ENCODE results near the gene PFKFB3.
"Not testable (repeated sequence)": the region's sequence is repeated elsewhere in the genome, so short reads cannot be mapped to it uniquely, and the experiment has no call there.

Gene PFKFB3

DNA sequence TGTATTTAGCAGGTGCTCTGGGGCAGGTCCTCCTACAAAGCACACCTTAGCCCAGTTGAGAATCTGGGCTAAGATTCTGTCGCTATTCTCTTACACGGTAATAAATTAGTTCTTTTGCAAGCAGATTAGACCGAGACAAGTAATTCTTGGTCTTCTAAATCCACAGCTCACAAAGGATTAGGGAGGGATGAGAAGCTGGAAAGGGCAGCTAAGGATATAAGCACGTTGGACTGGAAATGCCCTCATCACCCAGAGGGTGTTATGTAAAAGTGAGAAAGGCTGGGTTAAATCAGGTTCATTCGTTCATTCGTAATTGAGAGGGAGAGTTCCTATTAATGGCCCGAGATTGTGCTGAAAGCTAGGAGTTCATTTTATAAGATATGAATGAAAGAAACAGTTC is 41.8 kb downstream of the PFKFB3 start:
- H3K9me3 Mint-ChIP-seq, result no peaks in the 10 kb centered on the region
- DNase-seq (ENCODE audit: low spot score in 2 of 2), result no peak

DNA sequence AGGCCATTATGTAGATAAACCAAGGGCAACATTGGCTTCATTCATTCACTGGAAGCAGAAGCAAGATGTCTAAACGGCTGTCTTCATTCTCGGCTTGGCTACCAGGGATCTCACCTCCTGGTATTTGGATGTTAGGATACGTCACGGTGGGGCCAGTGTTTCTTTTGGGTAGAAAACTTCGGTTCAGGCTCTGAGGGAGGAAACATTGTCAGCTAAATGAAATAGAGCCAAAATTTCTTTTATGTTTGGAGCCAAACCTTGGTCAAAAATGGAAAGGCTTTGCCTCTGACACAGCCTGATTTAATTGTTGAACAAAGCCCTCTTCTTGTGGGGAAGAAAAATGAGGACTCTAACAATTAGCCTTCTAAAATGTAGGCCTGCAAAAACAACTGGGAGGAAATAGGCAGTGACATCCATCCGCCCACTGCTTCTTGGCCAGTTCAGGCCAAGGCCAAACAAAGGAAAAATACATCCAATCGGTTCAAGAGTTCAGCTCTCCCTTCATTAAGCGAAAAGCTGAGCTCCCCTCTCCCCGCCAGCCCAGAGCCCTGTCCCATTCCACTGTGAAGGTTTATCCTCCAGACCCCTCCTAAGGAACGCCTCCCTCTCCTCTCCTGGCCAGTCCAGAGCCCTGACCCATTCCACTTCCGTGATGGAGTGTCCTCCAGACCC is 44.4 kb downstream of the PFKFB3 start:
- ATAC-seq (no peak), DNase-seq (ENCODE audit: low spot score in 2 of 2) (no peak)
- Mint-ChIP-seq H3K4me3 (no peak overlapping the region), H3K36me3 (peaks cover 57% of the 10 kb centered on the region), H3K4me1 (peaks cover 10% of the 10 kb centered on the region), H3K27ac (no peak overlapping the region), H3K9me3 (no peaks in the 10 kb centered on the region)

More for the DNA sequence above, 41.8 kb downstream of the PFKFB3 start:
- ATAC-seq, result no peak
- peaks cover 84% of the 10 kb centered on the region for H3K36me3 Mint-ChIP-seq
- H3K4me1 Mint-ChIP-seq, result peaks cover 9% of the 10 kb centered on the region
- H3K27ac Mint-ChIP-seq, result no peak overlapping the region
- H3K4me3 Mint-ChIP-seq, result no peak overlapping the region

DNA sequence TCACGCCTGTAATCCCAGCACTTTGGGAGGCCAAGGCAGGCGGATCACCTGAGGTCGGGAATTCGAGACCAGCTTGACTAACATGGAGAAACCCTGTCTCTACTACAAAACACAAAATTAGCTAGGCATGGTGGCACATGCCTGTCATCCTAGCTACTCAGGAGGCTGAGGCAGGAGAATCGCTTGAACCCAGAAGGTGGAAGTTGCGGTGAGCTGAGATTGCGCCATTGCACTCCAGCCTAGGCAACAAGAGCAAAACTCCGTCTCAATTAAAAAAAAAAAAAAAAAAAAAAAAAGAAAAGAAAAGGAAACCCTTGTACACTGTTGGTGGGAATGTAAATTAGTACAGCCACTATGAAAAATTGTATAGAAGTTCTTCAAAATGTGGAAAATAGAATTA is 46.2 kb downstream of the PFKFB3 start:
- peaks cover 14% of the 10 kb centered on the region for H3K4me1 Mint-ChIP-seq
- not testable (repeated sequence) for H3K27ac Mint-ChIP-seq; DNase-seq (ENCODE audit: low spot score in 2 of 2); ATAC-seq; H3K4me3 Mint-ChIP-seq; H3K9me3 Mint-ChIP-seq
- peaks cover 48% of the 10 kb centered on the region for H3K36me3 Mint-ChIP-seq

DNA sequence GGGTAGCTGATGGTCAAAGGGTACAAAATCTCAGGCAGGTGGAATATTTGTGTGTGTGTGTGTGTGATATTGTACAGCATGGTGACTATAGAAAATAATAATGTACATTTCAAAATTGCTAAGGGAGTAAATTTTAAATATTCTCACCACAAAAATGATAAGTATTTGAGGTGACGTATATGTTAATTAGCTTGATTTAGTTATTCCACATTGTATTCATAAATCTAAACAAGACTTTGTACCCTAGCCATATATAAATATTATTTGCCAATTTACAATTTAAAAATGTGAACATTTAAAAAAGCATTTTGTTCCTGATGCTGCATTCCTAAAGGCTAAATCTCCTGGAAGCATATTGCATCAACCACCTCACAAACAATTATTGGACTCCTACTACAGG is 47.0 kb downstream of the PFKFB3 start:
- peaks cover 14% of the 10 kb centered on the region for H3K4me1 Mint-ChIP-seq
- H3K4me3 Mint-ChIP-seq, result no peak overlapping the region
- DNase-seq (ENCODE audit: low spot score in 2 of 2) (no peak), ATAC-seq (no peak)
- peaks cover 42% of the 10 kb centered on the region for H3K36me3 Mint-ChIP-seq
- no peaks in the 10 kb centered on the region for H3K9me3 Mint-ChIP-seq
- no peak overlapping the region for H3K27ac Mint-ChIP-seq

DNA sequence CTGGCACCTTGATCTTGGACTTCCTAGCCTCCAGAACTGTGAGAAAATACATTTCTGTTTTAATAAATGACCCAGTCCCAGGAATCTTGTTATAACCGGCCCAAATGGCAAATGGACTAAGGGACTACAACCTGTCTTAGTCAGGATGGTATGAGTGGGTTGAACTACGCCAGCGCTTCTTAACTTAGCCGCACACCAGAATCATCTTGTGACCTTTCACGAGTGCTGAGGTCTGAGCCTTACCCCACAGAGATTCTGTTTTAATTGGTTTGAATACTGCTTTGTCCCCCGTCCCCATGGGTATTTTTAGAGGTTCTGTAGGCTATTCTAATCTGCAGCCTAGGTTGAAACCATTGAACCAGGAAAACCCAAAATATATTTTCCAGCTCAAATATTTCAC is 48.0 kb downstream of the PFKFB3 start:
- ATAC-seq (no peak), DNase-seq (ENCODE audit: low spot score in 2 of 2) (no peak)
- peak overlapping the region; percentile 4 for H3K27ac Mint-ChIP-seq
- H3K4me1 Mint-ChIP-seq, result peaks cover 14% of the 10 kb centered on the region
- no peaks in the 10 kb centered on the region for H3K9me3 Mint-ChIP-seq
- H3K4me3 Mint-ChIP-seq, result no peak overlapping the region
- peaks cover 45% of the 10 kb centered on the region for H3K36me3 Mint-ChIP-seq

DNA sequence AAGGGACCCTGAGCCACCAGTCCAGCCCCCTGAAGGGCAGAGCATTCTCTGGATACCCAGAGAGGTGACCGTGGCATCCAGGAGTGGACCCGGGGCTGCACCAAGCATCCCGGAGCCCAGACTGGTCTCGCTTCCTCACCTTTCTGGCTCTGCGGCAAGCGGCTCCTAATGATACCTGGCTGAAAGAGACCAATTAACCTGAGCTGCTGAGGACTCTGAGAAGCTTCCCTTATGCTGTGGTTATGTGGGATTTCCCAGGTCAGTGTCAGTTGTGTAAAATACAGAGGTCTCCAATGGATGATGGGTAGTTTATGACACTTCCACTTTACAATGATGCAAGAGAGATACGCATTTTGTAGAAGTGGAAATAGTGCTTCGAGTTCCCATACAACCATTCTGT is 51.5 kb downstream of the PFKFB3 start:
- no peak for ATAC-seq
- Mint-ChIP-seq H3K9me3 (peaks cover 4% of the 10 kb centered on the region), H3K4me3 (no peak overlapping the region), H3K4me1 (peaks cover 8% of the 10 kb centered on the region), H3K36me3 (peaks cover 34% of the 10 kb centered on the region), H3K27ac (no peak overlapping the region)
- DNase-seq (ENCODE audit: low spot score in 2 of 2), result no peak

DNA sequence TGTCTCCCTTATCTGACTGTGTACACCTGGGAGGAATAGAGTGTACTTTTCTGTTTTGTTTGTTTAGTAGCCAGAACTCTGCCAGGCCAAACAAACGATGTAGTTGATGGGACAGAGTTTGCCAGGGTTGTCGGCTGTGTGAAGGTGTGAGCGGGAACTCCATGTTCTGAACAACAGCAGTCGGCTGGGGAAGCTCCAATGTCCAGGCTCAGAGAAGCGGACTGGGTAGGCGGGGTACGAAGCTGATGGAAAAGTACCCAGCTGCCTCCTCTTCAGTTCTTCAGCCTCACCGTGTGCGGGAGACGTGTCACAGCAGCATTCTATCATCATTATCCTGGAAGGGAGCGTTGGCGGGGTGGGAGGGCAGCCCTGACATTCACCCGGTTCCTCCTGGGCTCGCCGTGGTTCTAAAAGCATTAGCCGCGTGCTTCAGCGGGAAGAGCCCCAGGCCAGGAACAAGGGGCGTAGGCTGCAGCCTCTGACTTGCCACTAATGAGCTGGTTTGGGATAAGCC is 52.9 kb downstream of the PFKFB3 start:
- Mint-ChIP-seq H3K27ac (no peak overlapping the region), H3K36me3 (peaks cover 34% of the 10 kb centered on the region), H3K4me1 (peaks cover 8% of the 10 kb centered on the region), H3K4me3 (no peak overlapping the region), H3K9me3 (peaks cover 9% of the 10 kb centered on the region)
- DNase-seq (ENCODE audit: low spot score in 2 of 2) (no peak), ATAC-seq (no peak)

DNA sequence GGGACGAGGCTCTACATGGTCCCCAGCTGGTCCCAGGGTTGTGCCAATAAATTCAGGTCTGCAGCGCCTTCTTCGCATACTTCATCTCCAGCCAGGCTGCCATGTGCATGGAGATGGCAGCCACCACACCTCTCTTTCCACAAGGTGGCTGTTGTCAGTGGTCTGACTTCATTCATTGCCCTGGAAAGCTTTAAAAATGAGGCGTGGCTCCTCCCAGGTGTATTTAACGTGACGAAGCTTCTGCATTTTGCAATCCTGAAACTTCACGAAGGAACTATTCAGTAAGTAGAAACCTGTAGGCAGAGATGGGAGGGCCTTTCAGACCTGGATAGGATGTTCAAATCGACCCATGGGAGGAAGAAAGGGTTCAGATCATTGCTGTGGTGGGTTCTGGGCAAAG is 53.7 kb downstream of the PFKFB3 start:
- no peak for ATAC-seq
- H3K36me3 Mint-ChIP-seq, result peaks cover 34% of the 10 kb centered on the region
- DNase-seq (ENCODE audit: low spot score in 2 of 2), result no peak
- H3K27ac Mint-ChIP-seq, result peak overlapping the region; percentile 67
- no peak overlapping the region for H3K4me3 Mint-ChIP-seq
- peaks cover 9% of the 10 kb centered on the region for H3K9me3 Mint-ChIP-seq
- H3K4me1 Mint-ChIP-seq, result peaks cover 5% of the 10 kb centered on the region

DNA sequence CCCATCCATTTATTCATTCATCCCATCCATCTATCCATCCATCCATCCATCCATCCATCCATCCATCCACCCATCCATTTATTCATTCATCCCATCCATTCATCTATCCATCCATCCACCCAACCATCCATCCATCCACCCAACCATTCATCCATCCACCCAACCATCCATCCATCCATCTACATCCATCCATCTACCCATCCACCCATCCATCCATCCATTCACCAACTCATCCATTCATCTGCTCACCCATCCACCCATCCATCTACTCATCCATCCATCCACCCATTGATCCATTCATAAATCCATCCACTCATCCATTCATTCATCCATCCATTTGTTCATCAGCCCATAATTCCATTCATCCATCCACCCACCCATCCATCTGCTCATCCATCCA is 56.4 kb downstream of the PFKFB3 start:
- Mint-ChIP-seq H3K9me3 (peaks cover 9% of the 10 kb centered on the region), H3K4me3 (no peak overlapping the region), H3K27ac (no peak overlapping the region), H3K36me3 (peaks cover 26% of the 10 kb centered on the region), H3K4me1 (no peaks in the 10 kb centered on the region)
- ATAC-seq (no peak), DNase-seq (ENCODE audit: low spot score in 2 of 2) (no peak)

DNA sequence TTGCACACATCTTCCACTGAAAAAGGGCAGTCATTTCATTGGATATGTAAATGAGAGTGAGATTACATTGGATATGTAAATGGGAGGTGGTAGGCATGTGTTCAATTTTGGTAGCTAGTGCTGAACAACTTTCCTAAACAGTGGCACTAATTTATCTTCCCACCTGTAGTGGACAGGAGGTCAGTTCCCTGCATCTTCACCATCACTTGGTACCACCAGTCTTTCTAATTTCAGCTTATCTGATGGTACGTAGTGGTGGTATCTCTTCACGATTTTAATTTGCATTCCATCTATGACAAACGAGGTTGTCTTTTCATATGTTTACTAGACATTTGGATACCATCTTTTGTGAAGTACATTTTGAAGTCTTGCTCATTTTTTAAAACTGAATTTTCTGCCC is 58.1 kb downstream of the PFKFB3 start:
- DNase-seq (ENCODE audit: low spot score in 2 of 2) (no peak), ATAC-seq (no peak)
- peaks cover 9% of the 10 kb centered on the region for H3K9me3 Mint-ChIP-seq
- H3K36me3 Mint-ChIP-seq, result peaks cover 13% of the 10 kb centered on the region
- peaks cover under 1% of the 10 kb centered on the region for H3K4me1 Mint-ChIP-seq
- H3K4me3 Mint-ChIP-seq, result no peak overlapping the region
- H3K27ac Mint-ChIP-seq, result no peak overlapping the region

DNA sequence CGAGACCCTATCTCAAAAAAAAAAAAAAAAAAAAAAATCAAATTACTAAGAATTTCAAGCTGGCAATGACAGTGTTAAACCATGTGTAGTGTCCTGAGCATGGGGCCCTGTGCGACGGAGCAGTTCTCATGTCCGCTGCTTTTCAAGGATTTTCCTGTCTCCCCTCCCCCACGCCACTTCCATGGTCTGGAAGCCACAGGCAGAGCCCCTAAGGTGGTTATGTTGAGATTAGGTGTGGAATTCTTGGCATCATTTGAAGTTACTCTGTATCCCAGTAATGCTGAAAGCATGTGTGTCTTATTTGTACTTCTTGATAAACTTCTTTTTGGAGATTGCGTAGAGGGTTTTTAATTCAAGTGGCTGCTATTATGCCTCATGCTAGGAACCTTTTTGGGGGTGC is 65.2 kb downstream of the PFKFB3 start:
- Mint-ChIP-seq H3K9me3 (no peaks in the 10 kb centered on the region), H3K4me1 (peaks cover 58% of the 10 kb centered on the region), H3K27ac (peak overlapping the region; percentile 86), H3K4me3 (peak overlapping the region; percentile 52), H3K36me3 (peaks cover 7% of the 10 kb centered on the region)
- no peak for ATAC-seq
- no peak for DNase-seq (ENCODE audit: low spot score in 2 of 2)

DNA sequence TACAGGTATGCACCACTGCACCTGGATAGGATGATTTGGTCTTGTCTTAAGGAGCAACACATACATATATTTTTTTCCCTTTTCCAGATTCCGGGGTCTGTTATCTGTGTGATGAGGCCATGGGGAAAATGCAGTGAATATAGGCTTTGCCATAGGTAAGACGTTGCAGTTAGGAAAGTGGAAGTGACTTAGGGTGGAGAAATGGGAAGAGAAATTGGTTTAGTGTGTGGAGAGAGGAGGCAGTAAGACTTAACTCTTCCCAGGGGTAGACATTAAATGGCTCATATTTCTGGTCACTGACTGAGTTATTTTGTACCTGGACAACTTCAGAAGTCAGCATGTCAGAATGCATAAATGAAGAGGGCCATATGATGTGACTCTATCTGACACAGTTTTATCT is 66.7 kb downstream of the PFKFB3 start:
- H3K4me3 Mint-ChIP-seq, result peak overlapping the region; percentile 55
- ATAC-seq, result no peak
- H3K36me3 Mint-ChIP-seq, result peaks cover 7% of the 10 kb centered on the region
- H3K4me1 Mint-ChIP-seq, result peaks cover 58% of the 10 kb centered on the region
- no peaks in the 10 kb centered on the region for H3K9me3 Mint-ChIP-seq
- DNase-seq (ENCODE audit: low spot score in 2 of 2), result no peak
- peak overlapping the region; percentile 89 for H3K27ac Mint-ChIP-seq

DNA sequence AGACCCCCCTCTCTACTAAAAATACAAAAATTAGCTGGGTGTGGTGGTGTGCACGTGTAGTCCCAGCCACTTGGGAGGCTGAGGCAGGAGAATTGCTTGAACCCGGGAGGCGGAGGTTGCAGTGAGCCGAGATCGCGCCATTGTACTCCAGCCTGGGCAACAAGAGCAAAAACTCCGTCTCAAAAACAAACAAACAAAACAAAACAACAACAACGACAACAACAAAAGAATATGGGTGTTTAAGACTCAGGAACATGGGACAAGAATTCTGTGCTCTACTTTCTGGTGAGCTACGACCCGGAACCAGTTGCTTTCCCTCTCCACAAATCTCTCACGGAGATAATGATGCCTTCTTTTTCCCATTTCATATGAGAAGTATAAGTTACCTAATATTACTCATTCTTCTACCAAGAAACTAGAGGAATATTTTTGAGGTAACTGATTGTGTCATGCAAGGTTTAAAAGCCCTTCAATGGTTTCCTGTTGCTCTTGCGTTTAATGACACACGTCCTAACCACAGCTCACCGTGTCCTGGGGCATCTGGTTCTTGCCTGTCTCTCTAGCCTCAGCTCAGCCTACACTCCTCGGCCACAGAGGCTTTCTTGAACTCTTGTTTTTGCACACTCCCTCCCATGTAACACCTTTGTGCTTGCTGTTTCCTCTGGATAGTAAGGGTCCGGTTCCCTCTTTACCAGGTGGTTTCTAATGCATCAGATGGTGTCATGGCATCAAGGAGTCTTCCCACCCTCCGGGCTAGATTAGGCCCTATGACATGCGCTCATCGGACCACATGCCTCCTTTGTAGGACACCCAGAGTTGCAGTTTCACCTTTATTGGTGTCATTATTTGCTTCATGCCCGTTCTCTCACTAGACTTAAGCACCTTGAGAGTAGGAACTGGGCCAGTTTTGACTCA is 67.5 kb downstream of the PFKFB3 start:
- Mint-ChIP-seq H3K36me3 (peaks cover 14% of the 10 kb centered on the region), H3K27ac (peak overlapping the region; percentile 89), H3K4me1 (peaks cover 64% of the 10 kb centered on the region), H3K9me3 (no peaks in the 10 kb centered on the region), H3K4me3 (peak overlapping the region; percentile 55)
- peak; percentile 83 for ATAC-seq
- DNase-seq (ENCODE audit: low spot score in 2 of 2), result peak; percentile 55 to 90

DNA sequence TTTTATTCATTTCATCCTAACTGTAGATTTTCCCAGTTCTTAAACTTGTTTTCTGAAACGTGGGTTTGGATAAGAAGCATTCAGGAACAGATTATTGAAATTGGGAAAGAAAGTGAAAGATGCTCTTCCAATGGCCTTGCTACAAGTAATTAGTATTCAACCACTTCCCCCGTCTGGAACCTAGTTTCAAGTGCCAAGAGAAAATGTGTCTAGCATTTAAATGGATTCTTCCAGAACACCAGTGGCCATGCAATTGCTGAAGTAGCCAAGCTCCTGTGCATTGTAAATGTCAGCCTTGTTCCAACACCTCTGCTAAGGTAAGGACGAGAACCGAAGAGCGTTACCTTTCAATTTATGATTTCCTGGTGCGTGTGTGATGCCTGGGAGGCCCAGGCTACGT is 68.2 kb downstream of the PFKFB3 start:
- DNase-seq (ENCODE audit: low spot score in 2 of 2) (no peak), ATAC-seq (no peak)
- Mint-ChIP-seq H3K9me3 (no peaks in the 10 kb centered on the region), H3K4me3 (peak overlapping the region; percentile 55), H3K4me1 (peaks cover 70% of the 10 kb centered on the region), H3K27ac (peak overlapping the region; percentile 89), H3K36me3 (peaks cover 19% of the 10 kb centered on the region)

DNA sequence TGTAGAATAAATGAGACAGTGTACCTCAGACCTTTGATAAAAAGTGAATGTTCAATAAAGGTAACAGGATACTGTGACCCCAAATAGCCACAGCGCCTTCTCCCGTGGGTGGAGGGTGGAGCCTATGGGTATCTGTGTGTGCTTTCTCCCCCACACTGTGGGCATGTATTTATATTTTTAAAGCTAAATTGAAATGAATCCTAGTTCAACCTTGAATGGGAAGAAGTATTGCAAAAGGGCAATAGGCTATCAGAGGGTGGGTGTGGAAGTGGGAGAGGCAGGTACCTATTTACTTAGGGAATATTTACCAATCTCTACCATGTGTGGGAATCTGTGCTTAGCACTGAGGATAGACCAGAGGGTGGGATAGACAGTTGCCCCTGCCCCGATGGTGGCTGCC is 68.9 kb downstream of the PFKFB3 start:
- H3K4me3 Mint-ChIP-seq, result peak overlapping the region; percentile 55
- no peaks in the 10 kb centered on the region for H3K9me3 Mint-ChIP-seq
- DNase-seq (ENCODE audit: low spot score in 2 of 2) (no peak), ATAC-seq (no peak)
- H3K27ac Mint-ChIP-seq, result peak overlapping the region; percentile 89
- peaks cover 68% of the 10 kb centered on the region for H3K4me1 Mint-ChIP-seq
- H3K36me3 Mint-ChIP-seq, result peaks cover 19% of the 10 kb centered on the region

DNA sequence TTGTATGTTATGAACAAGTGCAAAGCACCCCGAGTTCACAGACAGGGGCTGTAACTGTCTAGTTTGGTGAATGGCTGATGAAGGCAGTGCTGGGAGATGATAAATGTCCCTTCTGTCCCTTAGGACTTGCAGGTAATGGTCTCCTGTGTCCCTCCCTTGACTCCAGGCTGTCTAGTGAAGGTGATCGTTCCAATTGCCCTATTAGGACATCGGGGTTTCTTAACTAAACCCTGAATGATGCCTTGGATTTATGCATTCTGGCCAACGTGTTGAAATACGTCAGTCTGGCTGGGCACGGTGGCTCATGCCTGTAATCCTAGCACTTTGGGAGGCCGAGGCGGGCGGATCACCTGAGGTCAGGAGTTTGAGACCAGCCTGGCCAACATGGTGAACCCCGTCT is 69.4 kb downstream of the PFKFB3 start:
- H3K4me3 Mint-ChIP-seq, result peak overlapping the region; percentile 55
- ATAC-seq, result no peak

More for the DNA sequence above, 69.4 kb downstream of the PFKFB3 start:
- Mint-ChIP-seq H3K36me3 (peaks cover 19% of the 10 kb centered on the region), H3K4me1 (peaks cover 68% of the 10 kb centered on the region), H3K27ac (no peak overlapping the region), H3K9me3 (no peaks in the 10 kb centered on the region)
- DNase-seq (ENCODE audit: low spot score in 2 of 2), result no peak

Data from stimulated activated effector memory CD8-positive, alpha-beta T cell treated with anti-CD3 and anti-CD28 coated beads, Interleukin-12 subunit alpha, Interleukin-12 subunit beta, amount 100 ng/mL, for 72 hours (primary cell).